Fibroblast of lung (primary cell): ENCODE data around the gene AMBP. TPM values are rescaled to one million over a fixed set of nuclear protein-coding genes. Genes with fewer than 3 reads are reported as not detected.

Experiments used
- DNase-seq, 2 donors: peaks; one replicate each; pipeline versions ENCODE4 v3.0.0 to v3.0.0-alpha.2; 2010; ENCODE audit warnings: low read depth in 2 of 2
- H2AFZ ChIP-seq: 2 replicates; pipeline ENCODE4 v1.5.1; 2012; ENCODE audit warnings: low read length, control low read depth, inconsistent platforms
- H3K27ac ChIP-seq: 2 replicates; pipeline ENCODE4 v1.5.1; 2011; ENCODE audit warnings: low read length, control low read depth; ENCODE audit not compliant: insufficient read depth
- H3K27me3 ChIP-seq: 2 replicates; pipeline ENCODE4 v1.5.1; 2011; ENCODE audit warnings: mild to moderate bottlenecking, low read length; ENCODE audit not compliant: control insufficient read depth, insufficient read depth
- H3K36me3 ChIP-seq: 2 replicates; pipeline ENCODE4 v1.5.1; 2011; ENCODE audit warnings: low read length; ENCODE audit not compliant: control insufficient read depth, insufficient read depth
- H3K4me1 ChIP-seq: 2 replicates; pipeline ENCODE4 v1.5.1; 2011; ENCODE audit warnings: low read length; ENCODE audit not compliant: control insufficient read depth, insufficient read depth; ENCODE audit errors: extremely low read depth
- H3K4me2 ChIP-seq: 2 replicates; pipeline ENCODE4 v1.5.1; 2011; ENCODE audit warnings: low read length, control low read depth; ENCODE audit not compliant: insufficient read depth; ENCODE audit errors: extremely low read depth
- H3K4me3 ChIP-seq, 4 experiments: fragments of 200-600 bp in 1 of 4; sonication (generic) in 1 of 4; replicated peaks in 1 of 4; 2 replicates each; pipeline ENCODE4 v1.5.1; 2011 to 2016; ENCODE audit warnings: low read length in 4 of 4, low read depth in 3 of 4, mild to moderate bottlenecking in 3 of 4, control low read depth in 2 of 4, inconsistent platforms in 1 of 4, mixed read lengths in 1 of 4; ENCODE audit not compliant: insufficient read depth in 1 of 4; ENCODE audit errors: control extremely low read depth in 1 of 4
- H3K79me2 ChIP-seq: 2 replicates; pipeline ENCODE4 v1.5.1; 2012; ENCODE audit warnings: mild to moderate bottlenecking, low read length, inconsistent platforms; ENCODE audit not compliant: control insufficient read depth, insufficient read depth
- H3K9ac ChIP-seq: 2 replicates; pipeline ENCODE4 v1.5.1; 2011; ENCODE audit warnings: mild to moderate bottlenecking, low read length, control low read depth; ENCODE audit not compliant: insufficient read depth
- H3K9me3 ChIP-seq: 2 replicates; pipeline ENCODE4 v1.5.1; 2012; ENCODE audit warnings: low read depth, low read length; ENCODE audit not compliant: control insufficient read depth, insufficient read depth
- H4K20me1 ChIP-seq: 2 replicates; pipeline ENCODE4 v1.5.1; 2011; ENCODE audit warnings: low read length; ENCODE audit not compliant: control insufficient read depth, insufficient read depth; ENCODE audit errors: extremely low read depth
- CTCF ChIP-seq, 2 donors: IDR thresholded peaks in 1 of 2; conservative IDR thresholded peaks in 1 of 2; 1 replicate in 1 of 2; 2 replicates in 1 of 2; pipeline ENCODE4 v1.5.1; 2011 to 2012; ENCODE audit warnings: low read length in 2 of 2, control low read depth in 1 of 2, inconsistent platforms in 1 of 2, low read depth in 1 of 2, mild to moderate bottlenecking in 1 of 2
- EZH2 ChIP-seq: IDR thresholded peaks from 2 replicates; pipeline ENCODE4 v1.5.1; 2012; ENCODE audit warnings: low read length, control low read depth, mild to moderate bottlenecking; ENCODE audit errors: missing control alignments
- polyA plus RNA-seq, 2 donors: library from polyadenylated mRNA; depleted of rRNA in 1 of 2; stranded (reverse) in 1 of 2; unstranded in 1 of 2; fragments of >200 nt; gene quantifications; 2 replicates each; pipeline ENCODE4 v1.2.1, GENCODE V29; 2011 to 2012; ENCODE audit warnings: missing spikeins in 1 of 2
- total RNA-seq: library from RNA; depleted of rRNA; stranded (reverse); fragments of >200 nt; gene quantifications from 2 replicates; pipeline ENCODE4 v1.2.1, GENCODE V29; 2014

The AMBP gene
- total and polyA plus RNA-seq, 2 donors (not counting 1 experiment from before 2014, with no cell fraction given) = 0.07 to 0.17 TPM

- DNase-seq = no peak
- Histone ChIP-seq H3K4me3 (no peak overlapping the region), H3K79me2 (no peaks in the 10 kb centered on the region), H3K9ac (no peak overlapping the region), H3K9me3 (no peaks in the 10 kb centered on the region), H3K27ac (no peak overlapping the region), H3K36me3 (no peaks in the 10 kb centered on the region), H3K27me3 (peaks cover 18% of the 10 kb centered on the region), H2AFZ (no peak overlapping the region), H4K20me1 (no peaks in the 10 kb centered on the region), H3K4me2 (no peak overlapping the region), H3K4me1 (no peaks in the 10 kb centered on the region)
- TF ChIP-seq CTCF (conservative IDR thresholded peaks at IDR 0.05 in 1 of 2, IDR thresholded peaks at IDR 0.05 in 1 of 2; ENCODE audit: low read depth in 1 of 2, low read length in 2 of 2) (no peak), EZH2 (no peak)
Measured at GRCh38 chr9:114094971-114095370, 16.9 kb upstream of the AMBP start.

GRCh38 chr9:114093761-114094505 lies 15.8 kb upstream of the AMBP start:
- H3K4me1 ChIP-seq = no peaks in the 10 kb centered on the region
- H3K27ac ChIP-seq = no peak overlapping the region
- H3K9me3 ChIP-seq = no peaks in the 10 kb centered on the region
- no peaks in the 10 kb centered on the region for H3K79me2 ChIP-seq
- H2AFZ ChIP-seq = no peak overlapping the region
- H3K27me3 ChIP-seq = peaks cover 13% of the 10 kb centered on the region
- no peak overlapping the region for H3K4me3 ChIP-seq
- DNase-seq = no peak
- TF ChIP-seq CTCF (conservative IDR thresholded peaks at IDR 0.05 in 1 of 2, IDR thresholded peaks at IDR 0.05 in 1 of 2; ENCODE audit: low read depth in 1 of 2, low read length in 2 of 2) (no peak), EZH2 (no peak)
- H3K4me2 ChIP-seq = no peak overlapping the region
- no peaks in the 10 kb centered on the region for H3K36me3 ChIP-seq
- no peaks in the 10 kb centered on the region for H4K20me1 ChIP-seq
- no peak overlapping the region for H3K9ac ChIP-seq

GRCh38 chr9:114093031-114093471 lies 15.0 kb upstream of the AMBP start:
- no peak for TF ChIP-seq EZH2
- no peak for TF ChIP-seq CTCF (conservative IDR thresholded peaks at IDR 0.05 in 1 of 2, IDR thresholded peaks at IDR 0.05 in 1 of 2; ENCODE audit: low read depth in 1 of 2, low read length in 2 of 2)
- H3K36me3 ChIP-seq = no peaks in the 10 kb centered on the region
- H3K9me3 ChIP-seq = no peaks in the 10 kb centered on the region
- H3K27ac ChIP-seq = no peak overlapping the region
- no peaks in the 10 kb centered on the region for H4K20me1 ChIP-seq
- no peak overlapping the region for H3K9ac ChIP-seq
- peaks cover 10% of the 10 kb centered on the region for H3K27me3 ChIP-seq
- no peaks in the 10 kb centered on the region for H3K79me2 ChIP-seq
- H3K4me2 ChIP-seq = no peak overlapping the region
- H2AFZ ChIP-seq = no peak overlapping the region
- DNase-seq = no peak
- H3K4me1 ChIP-seq = no peaks in the 10 kb centered on the region
- no peak overlapping the region for H3K4me3 ChIP-seq
